ENCODE data around the gene TRAPPC2. TPM values are rescaled to one million over a fixed set of nuclear protein-coding genes. Genes with fewer than 3 reads are reported as not detected.
"Not testable (repeated sequence)": the region's sequence is repeated elsewhere in the genome, so short reads cannot be mapped to it uniquely, and the experiment has no call there.

Gene TRAPPC2
- total RNA-seq, 1 experiment from 2014 or later = 10.2 TPM

DNA sequence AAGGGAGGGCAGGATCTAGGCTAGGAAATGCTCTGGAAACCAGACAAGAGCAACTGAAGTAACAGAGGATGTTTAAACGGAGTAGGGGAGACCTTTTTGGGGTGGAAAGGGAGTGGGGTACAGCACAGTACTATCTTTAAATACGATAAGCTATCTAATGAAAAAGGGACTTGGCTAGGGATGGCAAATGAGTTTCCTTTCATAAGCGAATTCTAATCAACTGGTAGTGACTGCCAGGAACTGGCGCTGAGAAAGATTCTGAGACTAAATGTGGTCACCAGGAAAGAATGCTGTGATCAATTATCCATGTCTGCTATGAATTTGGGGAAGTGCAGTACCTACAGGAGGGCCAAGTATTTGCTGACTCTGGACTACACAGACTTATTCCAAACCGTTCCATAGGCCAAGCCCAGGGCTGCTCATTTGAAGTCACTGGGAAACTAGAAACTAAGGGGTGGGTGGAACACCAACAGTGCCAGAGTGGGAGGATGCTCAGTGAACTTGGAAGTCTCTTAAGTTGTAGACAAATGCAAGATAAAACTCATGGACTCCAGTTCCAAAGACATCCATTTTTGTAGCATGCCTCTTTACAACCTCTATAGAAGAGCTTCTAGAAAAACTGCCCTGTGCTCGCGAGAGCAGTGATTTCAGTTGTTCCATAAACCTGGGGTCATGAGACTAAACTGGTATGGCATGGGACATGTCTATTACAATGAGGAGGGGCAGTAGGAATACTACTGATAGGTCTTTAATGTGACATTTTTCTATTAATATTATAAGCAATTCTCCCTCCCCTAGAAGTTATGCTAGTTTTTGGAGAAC, 2.0 kb downstream of the TRAPPC2 start:
- DNase-seq (ENCODE audit: low spot score) = no peak

GRCh38 chrX:13730523-13730922, 3.9 kb downstream of the TRAPPC2 start:
- ATAC-seq; H3K9me3 Mint-ChIP-seq; POLR2A ChIA-PET; H3K27ac Mint-ChIP-seq; DNase-seq (ENCODE audit: low spot score); H3K4me3 Mint-ChIP-seq; CTCF ChIA-PET; H3K27me3 Mint-ChIP-seq (ENCODE audit: low read depth): not testable (repeated sequence)
- peaks cover 16% of the 10 kb centered on the region for H3K4me1 Mint-ChIP-seq
- H3K36me3 Mint-ChIP-seq = peaks cover 37% of the 10 kb centered on the region

More for the DNA sequence above, 2.0 kb downstream of the TRAPPC2 start:
- peaks cover 34% of the 10 kb centered on the region for H3K36me3 Mint-ChIP-seq
- no peaks in the 10 kb centered on the region for H3K27me3 Mint-ChIP-seq (ENCODE audit: low read depth)
- ATAC-seq = no peak
- no peak overlapping the region for H3K27ac Mint-ChIP-seq
- TF ChIP-seq ZMAT4 (CRISPR knock-in tag; IDR thresholded peaks at IDR 0.05) = no peak
- TF ChIP-seq CBFB (CRISPR knock-in tag; IDR thresholded peaks at IDR 0.05; ENCODE audit: low read depth) = no peak
- H3K4me1 Mint-ChIP-seq = peaks cover 11% of the 10 kb centered on the region
- CTCF ChIA-PET = no interaction called here
- no peak overlapping the region for H3K4me3 Mint-ChIP-seq
- no peaks in the 10 kb centered on the region for H3K9me3 Mint-ChIP-seq
- POLR2A ChIA-PET = no interaction called here

GRCh38 chrX:13726583-13726982, 7.8 kb downstream of the TRAPPC2 start:
- CTCF ChIA-PET; ATAC-seq; H3K9me3 Mint-ChIP-seq; H3K4me3 Mint-ChIP-seq; POLR2A ChIA-PET; H3K27me3 Mint-ChIP-seq (ENCODE audit: low read depth); DNase-seq (ENCODE audit: low spot score); H3K4me1 Mint-ChIP-seq: not testable (repeated sequence)
- H3K27ac Mint-ChIP-seq = 0 out of 2 replicates have a peak overlapping the region, but pooled peaks have one; percentile 53
- H3K36me3 Mint-ChIP-seq = peaks cover 45% of the 10 kb centered on the region

DNA sequence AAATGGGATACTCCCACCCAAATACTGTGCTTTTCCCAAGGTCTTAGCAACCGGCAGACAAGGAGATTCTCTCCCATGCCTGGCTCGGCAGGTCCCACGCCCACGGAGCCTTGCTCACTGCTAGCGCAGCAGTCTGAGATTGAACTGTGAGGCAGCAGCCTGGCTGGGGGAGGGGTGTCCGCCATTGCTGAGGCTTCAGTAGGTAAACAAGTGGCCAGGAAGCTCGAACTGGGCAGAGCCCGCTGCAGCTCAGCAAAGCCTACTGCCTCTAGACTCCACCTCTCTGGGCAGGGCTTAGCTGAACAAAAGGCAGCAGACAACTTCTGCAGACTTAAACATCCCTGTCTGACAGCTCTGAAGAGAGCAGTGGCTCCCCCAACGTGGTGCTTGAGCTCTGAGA, 9.5 kb downstream of the TRAPPC2 start:
- not testable (repeated sequence) for H3K4me1 Mint-ChIP-seq; H3K4me3 Mint-ChIP-seq; H3K9me3 Mint-ChIP-seq; H3K27ac Mint-ChIP-seq; H3K27me3 Mint-ChIP-seq (ENCODE audit: low read depth); ATAC-seq
- CTCF ChIA-PET = interaction anchor here (1.1 kb wide), 1 partner anchor 25 kb away, joined by 3 read pairs; no protein-coding TSS in a partner anchor
- POLR2A ChIA-PET = interaction anchor here (1.7 kb wide), 1 partner anchor 10 kb away, joined by 6 read pairs; the partner anchor contains the start of genes OFD1 and TRAPPC2
- DNase-seq (ENCODE audit: low spot score) = peak; percentile 23
- TF ChIP-seq FOXK1 (CRISPR knock-in tag; IDR thresholded peaks at IDR 0.05) = peak; percentile 64; the same call in 1 of the 2 replicates
- peaks cover 32% of the 10 kb centered on the region for H3K36me3 Mint-ChIP-seq

GRCh38 chrX:13721819-13722519, 12.5 kb downstream of the TRAPPC2 start:
- Mint-ChIP-seq H3K4me1 (0 out of 2 replicates have a peak, but pooled peaks cover 5% of the 10 kb centered on the region), H3K27me3 (ENCODE audit: low read depth) (no peaks in the 10 kb centered on the region), H3K4me3 (no peak overlapping the region), H3K9me3 (peaks cover 5% of the 10 kb centered on the region), H3K36me3 (peaks cover 27% of the 10 kb centered on the region), H3K27ac (no peak overlapping the region)
- no peak for DNase-seq (ENCODE audit: low spot score)
- ChIA-PET CTCF (no interaction called here), POLR2A (interaction anchor here (1.2 kb wide), 1 partner anchor 13 kb away, joined by 3 read pairs; the partner anchor contains the start of genes OFD1 and TRAPPC2)
- ATAC-seq = no peak
- no peak for TF ChIP-seq GABPB1 (CRISPR knock-in tag; IDR thresholded peaks at IDR 0.05)
- no peak for TF ChIP-seq RORB (CRISPR knock-in tag; IDR thresholded peaks at IDR 0.05)
- TF ChIP-seq ZNF138 (CRISPR knock-in tag; conservative IDR thresholded peaks at IDR 0.05) = no peak
- no peak for TF ChIP-seq ATF1 (CRISPR knock-in tag; IDR thresholded peaks at IDR 0.05)
- TF ChIP-seq NFE2L1 (CRISPR knock-in tag; IDR thresholded peaks at IDR 0.05) = no peak
- TF ChIP-seq ZNF263 (CRISPR knock-in tag; IDR thresholded peaks at IDR 0.05; ENCODE audit: low read depth) = no peak
- TF ChIP-seq ELF4 (CRISPR knock-in tag; IDR thresholded peaks at IDR 0.05; ENCODE audit: low read depth) = no peak
- TF ChIP-seq, protein P1, sequence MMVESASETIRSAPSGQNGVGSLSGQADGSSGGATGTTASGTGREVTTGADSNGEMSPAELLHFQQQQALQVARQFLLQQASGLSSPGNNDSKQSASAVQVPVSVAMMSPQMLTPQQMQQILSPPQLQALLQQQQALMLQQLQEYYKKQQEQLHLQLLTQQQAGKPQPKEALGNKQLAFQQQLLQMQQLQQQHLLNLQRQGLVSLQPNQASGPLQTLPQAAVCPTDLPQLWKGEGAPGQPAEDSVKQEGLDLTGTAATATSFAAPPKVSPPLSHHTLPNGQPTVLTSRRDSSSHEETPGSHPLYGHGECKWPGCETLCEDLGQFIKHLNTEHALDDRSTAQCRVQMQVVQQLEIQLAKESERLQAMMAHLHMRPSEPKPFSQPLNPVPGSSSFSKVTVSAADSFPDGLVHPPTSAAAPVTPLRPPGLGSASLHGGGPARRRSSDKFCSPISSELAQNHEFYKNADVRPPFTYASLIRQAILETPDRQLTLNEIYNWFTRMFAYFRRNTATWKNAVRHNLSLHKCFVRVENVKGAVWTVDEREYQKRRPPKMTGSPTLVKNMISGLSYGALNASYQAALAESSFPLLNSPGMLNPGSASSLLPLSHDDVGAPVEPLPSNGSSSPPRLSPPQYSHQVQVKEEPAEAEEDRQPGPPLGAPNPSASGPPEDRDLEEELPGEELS (CRISPR knock-in tag; IDR thresholded peaks at IDR 0.05) = no peak
- TF ChIP-seq, protein P2, sequence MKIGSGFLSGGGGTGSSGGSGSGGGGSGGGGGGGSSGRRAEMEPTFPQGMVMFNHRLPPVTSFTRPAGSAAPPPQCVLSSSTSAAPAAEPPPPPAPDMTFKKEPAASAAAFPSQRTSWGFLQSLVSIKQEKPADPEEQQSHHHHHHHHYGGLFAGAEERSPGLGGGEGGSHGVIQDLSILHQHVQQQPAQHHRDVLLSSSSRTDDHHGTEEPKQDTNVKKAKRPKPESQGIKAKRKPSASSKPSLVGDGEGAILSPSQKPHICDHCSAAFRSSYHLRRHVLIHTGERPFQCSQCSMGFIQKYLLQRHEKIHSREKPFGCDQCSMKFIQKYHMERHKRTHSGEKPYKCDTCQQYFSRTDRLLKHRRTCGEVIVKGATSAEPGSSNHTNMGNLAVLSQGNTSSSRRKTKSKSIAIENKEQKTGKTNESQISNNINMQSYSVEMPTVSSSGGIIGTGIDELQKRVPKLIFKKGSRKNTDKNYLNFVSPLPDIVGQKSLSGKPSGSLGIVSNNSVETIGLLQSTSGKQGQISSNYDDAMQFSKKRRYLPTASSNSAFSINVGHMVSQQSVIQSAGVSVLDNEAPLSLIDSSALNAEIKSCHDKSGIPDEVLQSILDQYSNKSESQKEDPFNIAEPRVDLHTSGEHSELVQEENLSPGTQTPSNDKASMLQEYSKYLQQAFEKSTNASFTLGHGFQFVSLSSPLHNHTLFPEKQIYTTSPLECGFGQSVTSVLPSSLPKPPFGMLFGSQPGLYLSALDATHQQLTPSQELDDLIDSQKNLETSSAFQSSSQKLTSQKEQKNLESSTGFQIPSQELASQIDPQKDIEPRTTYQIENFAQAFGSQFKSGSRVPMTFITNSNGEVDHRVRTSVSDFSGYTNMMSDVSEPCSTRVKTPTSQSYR (CRISPR knock-in tag; IDR thresholded peaks at IDR 0.05) = no peak
- no peak for TF ChIP-seq ARID4B (CRISPR knock-in tag; IDR thresholded peaks at IDR 0.05; ENCODE audit: borderline replicate concordance)
- TF ChIP-seq ZNF317 (CRISPR knock-in tag; IDR thresholded peaks at IDR 0.05; ENCODE audit: borderline replicate concordance, low read depth) = no peak

Data from WTC11 (cell line).